Measurements from ENCODE around the gene IQSEC1.

GRCh38 chr3:12991861-12992281 lies 81.4 kb downstream of the IQSEC1 start:
- TF ChIP-seq CTCF (IDR thresholded peaks at IDR 0.05) (no peak), POLR2A (IDR thresholded peaks at IDR 0.05) (no peak)

All from lower leg skin (tissue), 3 donors.